ENCODE measurements around the gene SLCO4A1.

DNA sequence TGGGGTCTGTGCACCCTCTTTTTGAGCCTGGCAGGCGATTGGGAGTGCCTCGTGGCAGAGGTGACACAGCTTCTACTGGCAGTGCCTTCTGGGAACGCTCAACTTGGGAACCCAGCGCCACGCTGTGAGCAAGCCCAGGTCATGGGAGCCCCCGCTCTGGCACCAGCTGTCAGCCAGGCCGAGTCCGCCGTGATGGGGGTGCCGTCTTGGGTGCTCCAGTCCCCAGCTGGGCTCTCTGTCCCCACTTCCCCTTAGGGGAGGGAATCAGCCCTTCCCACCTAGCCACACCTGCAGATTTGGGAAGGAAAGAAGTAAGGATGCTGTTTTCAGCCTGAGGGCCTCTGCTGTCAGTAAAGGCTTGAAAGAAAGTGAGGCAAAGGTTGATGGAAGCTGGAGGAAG is 35.4 kb downstream of the SLCO4A1 start:
- TF ChIP-seq, protein P1, sequence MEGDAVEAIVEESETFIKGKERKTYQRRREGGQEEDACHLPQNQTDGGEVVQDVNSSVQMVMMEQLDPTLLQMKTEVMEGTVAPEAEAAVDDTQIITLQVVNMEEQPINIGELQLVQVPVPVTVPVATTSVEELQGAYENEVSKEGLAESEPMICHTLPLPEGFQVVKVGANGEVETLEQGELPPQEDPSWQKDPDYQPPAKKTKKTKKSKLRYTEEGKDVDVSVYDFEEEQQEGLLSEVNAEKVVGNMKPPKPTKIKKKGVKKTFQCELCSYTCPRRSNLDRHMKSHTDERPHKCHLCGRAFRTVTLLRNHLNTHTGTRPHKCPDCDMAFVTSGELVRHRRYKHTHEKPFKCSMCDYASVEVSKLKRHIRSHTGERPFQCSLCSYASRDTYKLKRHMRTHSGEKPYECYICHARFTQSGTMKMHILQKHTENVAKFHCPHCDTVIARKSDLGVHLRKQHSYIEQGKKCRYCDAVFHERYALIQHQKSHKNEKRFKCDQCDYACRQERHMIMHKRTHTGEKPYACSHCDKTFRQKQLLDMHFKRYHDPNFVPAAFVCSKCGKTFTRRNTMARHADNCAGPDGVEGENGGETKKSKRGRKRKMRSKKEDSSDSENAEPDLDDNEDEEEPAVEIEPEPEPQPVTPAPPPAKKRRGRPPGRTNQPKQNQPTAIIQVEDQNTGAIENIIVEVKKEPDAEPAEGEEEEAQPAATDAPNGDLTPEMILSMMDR (conservative IDR thresholded peaks at IDR 0.05 in 1 of 2, IDR thresholded peaks at IDR 0.05 in 1 of 2; ENCODE audit: low read depth in 1 of 2, low read length in 2 of 2): no peak
- no peak for TF ChIP-seq EZH2 (IDR thresholded peaks at IDR 0.05; ENCODE audit: low read length, missing control alignments)

All from fibroblast of lung (primary cell).